HEK293T (cell line): ENCODE results near the gene EYA4.

Experiments used
- BHLHE40 ChIP-seq: fragments of 450-650 bp; IDR thresholded peaks from 2 replicates; pipeline ENCODE4 v1.6.1; 2016; ENCODE audit warnings: mild to moderate bottlenecking, moderate library complexity, borderline replicate concordance
- ELF4 ChIP-seq: fragments of 450-650 bp; IDR thresholded peaks from 2 replicates; pipeline ENCODE4 v1.6.1; 2017; ENCODE audit warnings: antibody characterized with exemption
- FOXM1 ChIP-seq: fragments of 450-650 bp; IDR thresholded peaks from 2 replicates; pipeline ENCODE4 v1.6.1; 2017; ENCODE audit warnings: mild to moderate bottlenecking, borderline replicate concordance
- HDGF ChIP-seq: fragments of 450-650 bp; IDR thresholded peaks from 2 replicates; pipeline ENCODE4 v1.6.1; 2017; ENCODE audit warnings: antibody characterized with exemption, borderline replicate concordance
- PKNOX1 ChIP-seq: fragments of 450-650 bp; IDR thresholded peaks from 2 replicates; pipeline ENCODE4 v1.6.1; 2016
- ZNF384 ChIP-seq: fragments of 450-650 bp; IDR thresholded peaks from 2 replicates; pipeline ENCODE4 v1.6.1; 2016

- TF ChIP-seq BHLHE40: no peak
- TF ChIP-seq PKNOX1: no peak
- TF ChIP-seq HDGF: no peak
- TF ChIP-seq ZNF384: no peak
- TF ChIP-seq ELF4: no peak
- TF ChIP-seq FOXM1: no peak
Observed at GRCh38 chr6:133428295-133428694, 187.1 kb downstream of the EYA4 start.
